HepG2 (cell line): ENCODE results near the gene SKP1. TPM values are rescaled to one million over a fixed set of nuclear protein-coding genes. Genes with fewer than 3 reads are reported as not detected.
A peak's percentile ranks its signal among the peaks of the same experiment; 100 is the strongest.

ENCODE experiments used
- ATAC-seq: fragments of 200-7000 bp; cut with Tn5 transposase; 3 replicates; pipeline ENCODE4 v1.9.1; 2020; ENCODE audit warnings: mild to moderate bottlenecking, moderate library complexity
- BruUV-seq: library from RNA; stranded (reverse); fragments of 400-500 nt; replicated peaks from 2 replicates; lab custom pipeline; 2021; lab: Mats Ljungman, UMichigan
- CTCF ChIA-PET: fragments of 300-600 bp; formaldehyde crosslinking; extraction: SDS; loops from one replicate; lab custom pipeline; 2021; ENCODE audit warnings: low total read pairs, inconsistent platforms, low intra/inter-chr PET ratio; lab: Yijun Ruan, JAX
- POLR2A ChIA-PET: fragments of 350-600 bp; sonication (Branson Sonifier 250); formaldehyde crosslinking; loops from one replicate; lab custom pipeline; 2020; ENCODE audit warnings: antibody characterized with exemption, inconsistent platforms; lab: Yijun Ruan, JAX
- DNase-seq: peaks from one replicate; pipeline ENCODE4 v3.0.0-alpha.2; 2015; ENCODE audit warnings: low spot score
- FAIRE-seq: peaks from 3 replicates; lab custom pipeline; 2011; peaks lifted over from hg19 to GRCh38; lab: Jason Lieb, UNC
- H2AFZ ChIP-seq: one replicate; pipeline ENCODE4 v1.6.1; 2011; ENCODE audit warnings: low read length, inconsistent platforms
- H3K27ac ChIP-seq: fragments of 300-600 bp; 3 replicates; pipeline ENCODE4 v1.8.0; 2011; ENCODE audit warnings: mixed run types, mild to moderate bottlenecking, mixed read lengths, low read length, inconsistent platforms; ENCODE audit not compliant: insufficient read depth; ENCODE audit errors: extremely low read length
- H3K27me3 ChIP-seq, 2 experiments: fragments of 200-600 bp in 1 of 2; 2 replicates in 1 of 2; 3 replicates in 1 of 2; pipeline versions ENCODE4 v1.6.0 to v1.8.0; 2011; ENCODE audit warnings: low read length in 2 of 2, mild to moderate bottlenecking in 2 of 2, moderate library complexity in 2 of 2, inconsistent platforms in 1 of 2; ENCODE audit not compliant: insufficient read depth in 2 of 2, control insufficient read depth in 1 of 2
- H3K36me3 ChIP-seq, 2 experiments: fragments of 200-600 bp in 1 of 2; replicated peaks in 1 of 2; 2 replicates in 1 of 2; 3 replicates in 1 of 2; pipeline versions ENCODE4 v1.5.1 to v1.8.0; 2011; ENCODE audit warnings: low read length in 2 of 2, inconsistent platforms in 1 of 2; ENCODE audit not compliant: insufficient read depth in 2 of 2, control insufficient read depth in 1 of 2
- H3K4me1 ChIP-seq: 2 replicates; pipeline ENCODE4 v1.5.1; 2012; ENCODE audit warnings: low read length, inconsistent platforms; ENCODE audit not compliant: insufficient read depth
- H3K4me2 ChIP-seq: 2 replicates; pipeline ENCODE4 v1.6.0; 2011; ENCODE audit warnings: low read depth, low read length, inconsistent platforms
- H3K4me3 ChIP-seq, 3 experiments: fragments of 200-600 bp in 1 of 3; sonication (generic), shearing (Covaris generic) in 1 of 3; replicated peaks in 1 of 3; 2 replicates each; pipeline ENCODE4 v1.5.1; 2011 to 2016; ENCODE audit warnings: low read length in 3 of 3, inconsistent platforms in 2 of 3, low read depth in 2 of 3, mild to moderate bottlenecking in 2 of 3, control low read depth in 1 of 3, mixed read lengths in 1 of 3; ENCODE audit not compliant: insufficient read depth in 1 of 3
- H3K79me2 ChIP-seq: one replicate; pipeline ENCODE4 v1.6.1; 2011; ENCODE audit warnings: low read length, inconsistent platforms; ENCODE audit not compliant: insufficient read depth
- H3K9ac ChIP-seq: 2 replicates; pipeline ENCODE4 v1.6.0; 2011; ENCODE audit warnings: mild to moderate bottlenecking, low read depth, low read length, inconsistent platforms; ENCODE audit not compliant: insufficient read depth
- H3K9me3 ChIP-seq: 2 replicates; pipeline ENCODE4 v1.5.1; 2012; ENCODE audit warnings: mild to moderate bottlenecking, low read length
- H4K20me1 ChIP-seq: 2 replicates; pipeline ENCODE4 v1.6.0; 2011; ENCODE audit warnings: inconsistent platforms, mild to moderate bottlenecking, low read length, moderate library complexity; ENCODE audit not compliant: insufficient read depth
- ATF5 ChIP-seq: sonication (generic); formaldehyde crosslinking; IDR thresholded peaks from 2 replicates; pipeline ENCODE4 v1.4.0; 2020; ENCODE audit warnings: mild to moderate bottlenecking, low read depth, missing genetic modification reagents
- ATRX ChIP-seq: sonication (generic); formaldehyde crosslinking; IDR thresholded peaks from 2 replicates; pipeline ENCODE4 v1.4.0; 2020; ENCODE audit warnings: missing genetic modification reagents, borderline replicate concordance
- BRCA1 ChIP-seq: sonication (generic); formaldehyde crosslinking; IDR thresholded peaks from 2 replicates; pipeline ENCODE4 v1.4.0; 2020; ENCODE audit warnings: missing genetic modification reagents
- CEBPZ ChIP-seq: IDR thresholded peaks from 2 replicates; pipeline ENCODE4 v1.6.1; 2012; ENCODE audit warnings: low read length, improper control_type of control experiment
- DBP ChIP-seq: sonication (generic); formaldehyde crosslinking; IDR thresholded peaks from 2 replicates; pipeline ENCODE4 v1.4.0; 2020; ENCODE audit warnings: missing genetic modification reagents; ENCODE audit errors: not compliant biosample characterization
- DDIT3 ChIP-seq: sonication (generic); formaldehyde crosslinking; IDR thresholded peaks from 2 replicates; pipeline ENCODE4 v1.4.0; 2020; ENCODE audit warnings: mild to moderate bottlenecking, missing genetic modification reagents
- DPF2 ChIP-seq: sonication (generic); formaldehyde crosslinking; IDR thresholded peaks from 2 replicates; pipeline ENCODE4 v1.4.0; 2020; ENCODE audit warnings: mild to moderate bottlenecking, low read depth, missing genetic modification reagents, borderline replicate concordance
- HINFP ChIP-seq: sonication (generic); formaldehyde crosslinking; IDR thresholded peaks from 2 replicates; pipeline ENCODE4 v1.4.0; 2020; ENCODE audit warnings: low read depth, mild to moderate bottlenecking, missing genetic modification reagents
- KDM4B ChIP-seq: sonication (generic); formaldehyde crosslinking; IDR thresholded peaks from 2 replicates; pipeline ENCODE4 v1.4.0; 2020; ENCODE audit warnings: missing genetic modification reagents
- KMT2B ChIP-seq: IDR thresholded peaks from 2 replicates; pipeline ENCODE4 v1.6.1; 2016; ENCODE audit warnings: missing genetic modification reagents, missing compliant biosample characterization
- ZEB1 ChIP-seq: IDR thresholded peaks from 2 replicates; pipeline ENCODE4 v1.6.1; 2012; ENCODE audit warnings: mild to moderate bottlenecking, low read depth, inconsistent platforms; ENCODE audit not compliant: insufficient replicate concordance
- ZFP37 ChIP-seq: sonication (generic); formaldehyde crosslinking; IDR thresholded peaks from 2 replicates; pipeline ENCODE4 v1.4.0; 2020; ENCODE audit warnings: missing genetic modification reagents, borderline replicate concordance
- ZNF468 ChIP-seq: sonication (generic); formaldehyde crosslinking; IDR thresholded peaks from 2 replicates; pipeline ENCODE4 v1.8.0; 2022; ENCODE audit warnings: mild to moderate bottlenecking, moderate library complexity, missing genetic modification reagents
- ZNF607 ChIP-seq: sonication (generic); formaldehyde crosslinking; IDR thresholded peaks from 2 replicates; pipeline ENCODE4 v1.5.1; 2020; ENCODE audit warnings: missing genetic modification reagents, mild to moderate bottlenecking, borderline replicate concordance
- WGBS: methylation state at CpG from one replicate; pipeline ENCODE4 v1.1.6; 2017; ENCODE audit warnings: low lambda C conversion rate; 5-methylcytosine and 5-hydroxymethylcytosine counted together
- in situ Hi-C: cut with HindIII; loops from 2 replicates; pipeline ENCODE4 v1.10.0; 2017; ENCODE audit warnings: low pct_unique_long_range_greater_than_20kb; ENCODE audit not compliant: extremely low pct_ligation_motif_present
- intact Hi-C: fragments of 100-400 bp; cut with micrococcal nuclease; formaldehyde crosslinking; loops from one replicate; pipeline ENCODE4 v1.10.0; 2022; ENCODE audit not compliant: unreplicated experiment
- polyA plus RNA-seq, 8 experiments: library from polyadenylated mRNA; depleted of rRNA in 3 of 8; stranded (reverse) in 7 of 8; unstranded in 1 of 8; fragments of >200 nt; fragmentation: Illumina TruSeq in 4 of 8; extraction: Trizol in 4 of 8; gene quantifications; 2 replicates each; pipeline versions ENCODE4 v1.2.1 to v1.2.3, GENCODE V29; 2011 to 2016; ENCODE audit warnings: low read depth in 4 of 8, missing spikeins in 1 of 8, mixed read lengths in 1 of 8; ENCODE audit not compliant: insufficient read depth in 1 of 8
- total RNA-seq, 5 experiments: library from RNA; depleted of rRNA; stranded (reverse); fragments of >200 nt; fragmentation: Illumina TruSeq; extraction: Trizol; gene quantifications; 2 replicates each; pipeline ENCODE4 v1.2.3, GENCODE V29; 2016; ENCODE audit warnings: low read depth in 1 of 5

Gene SKP1
- total and polyA plus RNA-seq, 2 of the 13 experiments (the other 11 are each of a cell fraction or from before 2014, with no cell fraction given) = 134 to 340 TPM

GRCh38 chr5:134224888-134225779, 48.4 kb upstream of the SKP1 start:
- Histone ChIP-seq H3K4me1 (peaks cover 57% of the 10 kb centered on the region), H2AFZ (no peak overlapping the region), H3K9ac (peak overlapping the region; percentile 99), H3K27ac (peak overlapping the region; percentile 97), H3K9me3 (no peaks in the 10 kb centered on the region), H4K20me1 (peaks cover 49% of the 10 kb centered on the region), H3K79me2 (peaks cover 56% of the 10 kb centered on the region), H3K27me3 (no peaks in the 10 kb centered on the region; a peak in 1 of 5 replicates), H3K36me3 (peaks cover 0 to 9% of the 10 kb centered on the region in 2 experiments; a peak in 1 of 5 replicates), H3K4me2 (peak overlapping the region; percentile 86), H3K4me3 (peak overlapping the region; percentile 88 to 98 (median 93))
- ChIA-PET CTCF (interaction anchor here (1.7 kb wide), 1 partner anchor 64 kb away, joined by 9 read pairs; no protein-coding TSS in a partner anchor), POLR2A (interaction anchor here (0.8 to 3.3 kb wide), 20 partner anchors 8 to 241 kb away, joined by 3 to 59 read pairs (median 5); partner anchors contain the start of genes CDKN2AIPNL and SKP1)
- DNase-seq (peak; percentile 65), ATAC-seq (peak; percentile 67), FAIRE-seq (no peak)
- in situ Hi-C loops = loop anchor here (5.0 kb wide), 2 partner anchors 48 to 62 kb away; partner anchors contain the start of gene SKP1
- BruUV-seq = TSS peak; percentile 49
- 2% methylated on average over 9 of the region's 49 CpGs for WGBS
- intact Hi-C loops = loop anchor here (5.0 kb wide), 1 partner anchor 48 kb away; the partner anchor contains the start of gene SKP1
- TF ChIP-seq DPF2 (CRISPR knock-in tag) (no peak), ZEB1 (peak; percentile 44), ZNF607 (CRISPR knock-in tag) (0 out of 2 replicates have a peak, but pooled peaks have one; percentile 55), ZFP37 (no peak), KMT2B (CRISPR knock-in tag) (0 out of 2 replicates have a peak, but pooled peaks have one; percentile 10), ZNF468 (CRISPR knock-in tag) (no peak), CEBPZ (no peak), ATF5 (no peak), BRCA1 (no peak), KDM4B (no peak), DDIT3 (CRISPR knock-in tag) (no peak), HINFP (CRISPR knock-in tag) (no peak), DBP (CRISPR knock-in tag) (no peak), ATRX (CRISPR knock-in tag) (no peak)
